Activated B cell treated with CpG ODN at 0.5 μM for 24 hours (primary cell): ENCODE results near the gene EPHA7. TPM values are rescaled to one million over a fixed set of nuclear protein-coding genes. Genes with fewer than 3 reads are reported as not detected.

Experiments
- ATAC-seq: fragments of 200-7000 bp; cut with Tn5 transposase; one replicate; pipeline ENCODE4 v1.10.0; 2021; ENCODE audit warnings: low read depth, mild to moderate bottlenecking, moderate library complexity
- CTCF ChIA-PET: fragments of 350-600 bp; sonication (Branson Sonifier 250); formaldehyde crosslinking; loops from one replicate; lab custom pipeline; 2021; ENCODE audit warnings: antibody characterized with exemption; lab: Charles Lee
- POLR2A ChIA-PET: fragments of 350-600 bp; sonication (Branson Sonifier 250); formaldehyde crosslinking; loops from one replicate; lab custom pipeline; 2021; ENCODE audit warnings: antibody characterized with exemption; lab: Charles Lee
- DNase-seq: peaks from one replicate; pipeline ENCODE4 v3.0.0; 2022
- H3K27ac Mint-ChIP-seq: one replicate; pipeline ENCODE4 v1.8.0; 2020; ENCODE audit warnings: mixed read lengths
- H3K27me3 Mint-ChIP-seq: one replicate; pipeline ENCODE4 v1.8.0; 2021; ENCODE audit warnings: mixed read lengths
- H3K36me3 Mint-ChIP-seq: one replicate; pipeline ENCODE4 v1.8.0; 2021; ENCODE audit warnings: low read depth, mixed read lengths
- H3K4me1 Mint-ChIP-seq: one replicate; pipeline ENCODE4 v1.8.0; 2021; ENCODE audit warnings: mixed read lengths
- H3K4me3 Mint-ChIP-seq: one replicate; pipeline ENCODE4 v1.8.0; 2020; ENCODE audit warnings: mild to moderate bottlenecking, mixed read lengths
- H3K9me3 Mint-ChIP-seq: one replicate; pipeline ENCODE4 v1.8.0; 2020; ENCODE audit warnings: mixed read lengths
- intact Hi-C: fragments of 100-400 bp; cut with micrococcal nuclease; formaldehyde crosslinking; loops from one replicate; pipeline ENCODE4 v1.15.1; 2024
- total RNA-seq: library from RNA; stranded (reverse); gene quantifications from 2 replicates; pipeline ENCODE4 v1.2.3, GENCODE V29; 2022
- TF ChIP-seq, protein P1 (sequence below): fragments of 200-600 bp; IDR thresholded peaks from one replicate; pipeline ENCODE4 v1.8.0; 2022; ENCODE audit warnings: antibody characterized with exemption, mild to moderate bottlenecking

Gene EPHA7
- total RNA-seq, 1 donor from 2014 or later: not detected

DNA sequence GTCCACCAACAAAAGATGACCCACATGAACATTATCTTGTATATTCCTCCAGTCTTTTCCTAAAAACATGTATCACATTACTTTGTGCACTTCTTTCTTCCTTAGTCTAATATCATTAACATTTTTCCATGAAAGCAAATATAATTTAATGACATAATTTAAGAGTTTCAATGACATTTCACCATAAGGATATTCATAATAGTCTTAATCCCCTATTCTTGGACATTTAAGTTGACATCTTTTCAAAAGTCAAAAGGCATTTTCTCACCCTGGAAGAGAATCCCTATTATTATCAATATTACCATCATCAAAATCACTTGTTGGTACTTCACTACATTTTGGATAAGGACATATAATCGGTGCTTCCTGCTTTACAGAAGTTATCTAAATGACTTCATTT lies 31.3 kb downstream of the EPHA7 start:
- no peak overlapping the region for H3K27ac Mint-ChIP-seq
- intact Hi-C loops: no loop called here
- TF ChIP-seq, protein P1, sequence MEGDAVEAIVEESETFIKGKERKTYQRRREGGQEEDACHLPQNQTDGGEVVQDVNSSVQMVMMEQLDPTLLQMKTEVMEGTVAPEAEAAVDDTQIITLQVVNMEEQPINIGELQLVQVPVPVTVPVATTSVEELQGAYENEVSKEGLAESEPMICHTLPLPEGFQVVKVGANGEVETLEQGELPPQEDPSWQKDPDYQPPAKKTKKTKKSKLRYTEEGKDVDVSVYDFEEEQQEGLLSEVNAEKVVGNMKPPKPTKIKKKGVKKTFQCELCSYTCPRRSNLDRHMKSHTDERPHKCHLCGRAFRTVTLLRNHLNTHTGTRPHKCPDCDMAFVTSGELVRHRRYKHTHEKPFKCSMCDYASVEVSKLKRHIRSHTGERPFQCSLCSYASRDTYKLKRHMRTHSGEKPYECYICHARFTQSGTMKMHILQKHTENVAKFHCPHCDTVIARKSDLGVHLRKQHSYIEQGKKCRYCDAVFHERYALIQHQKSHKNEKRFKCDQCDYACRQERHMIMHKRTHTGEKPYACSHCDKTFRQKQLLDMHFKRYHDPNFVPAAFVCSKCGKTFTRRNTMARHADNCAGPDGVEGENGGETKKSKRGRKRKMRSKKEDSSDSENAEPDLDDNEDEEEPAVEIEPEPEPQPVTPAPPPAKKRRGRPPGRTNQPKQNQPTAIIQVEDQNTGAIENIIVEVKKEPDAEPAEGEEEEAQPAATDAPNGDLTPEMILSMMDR: no peak
- no peaks in the 10 kb centered on the region for H3K27me3 Mint-ChIP-seq
- H3K36me3 Mint-ChIP-seq: no peaks in the 10 kb centered on the region
- POLR2A ChIA-PET: no interaction called here
- H3K4me1 Mint-ChIP-seq: no peaks in the 10 kb centered on the region
- no peak overlapping the region for H3K4me3 Mint-ChIP-seq
- peaks cover 1% of the 10 kb centered on the region for H3K9me3 Mint-ChIP-seq
- CTCF ChIA-PET: no interaction called here
- ATAC-seq (no peak), DNase-seq (no peak)

DNA sequence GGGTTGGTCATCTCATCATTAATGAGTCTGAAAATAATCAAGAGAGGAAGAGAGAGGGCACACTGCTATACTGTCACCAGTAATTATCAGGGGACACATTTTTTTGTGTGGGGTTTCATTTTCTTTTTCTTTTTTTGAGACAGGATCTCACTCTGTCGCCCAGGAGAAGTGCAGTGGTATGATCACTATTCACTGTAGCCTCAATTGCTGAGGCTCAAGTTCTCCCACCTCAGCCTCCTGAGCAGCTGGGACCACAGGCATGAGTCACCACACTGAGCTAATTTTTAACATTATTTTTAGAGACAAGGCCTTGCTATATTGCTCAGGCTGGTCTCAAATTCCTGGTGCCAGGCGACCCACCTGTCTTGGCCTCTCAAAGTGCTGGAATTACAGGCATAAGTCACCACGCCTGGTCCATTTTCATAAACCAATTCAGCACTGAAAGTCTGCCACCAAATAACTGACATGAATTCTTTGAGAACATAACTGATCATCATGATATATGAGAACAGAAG lies 43.3 kb downstream of the EPHA7 start:
- TF ChIP-seq, protein P1: no peak
- H3K4me1 Mint-ChIP-seq: no peaks in the 10 kb centered on the region
- H3K9me3 Mint-ChIP-seq: no peaks in the 10 kb centered on the region
- no peak overlapping the region for H3K27ac Mint-ChIP-seq
- ATAC-seq (no peak), DNase-seq (no peak)
- ChIA-PET POLR2A (no interaction called here), CTCF (interaction anchor here (0.6 kb wide), 1 partner anchor 286 kb away, joined by 3 read pairs; no protein-coding TSS in a partner anchor)
- H3K36me3 Mint-ChIP-seq: no peaks in the 10 kb centered on the region
- intact Hi-C loops: no loop called here
- H3K27me3 Mint-ChIP-seq: no peaks in the 10 kb centered on the region
- H3K4me3 Mint-ChIP-seq: no peak overlapping the region

DNA sequence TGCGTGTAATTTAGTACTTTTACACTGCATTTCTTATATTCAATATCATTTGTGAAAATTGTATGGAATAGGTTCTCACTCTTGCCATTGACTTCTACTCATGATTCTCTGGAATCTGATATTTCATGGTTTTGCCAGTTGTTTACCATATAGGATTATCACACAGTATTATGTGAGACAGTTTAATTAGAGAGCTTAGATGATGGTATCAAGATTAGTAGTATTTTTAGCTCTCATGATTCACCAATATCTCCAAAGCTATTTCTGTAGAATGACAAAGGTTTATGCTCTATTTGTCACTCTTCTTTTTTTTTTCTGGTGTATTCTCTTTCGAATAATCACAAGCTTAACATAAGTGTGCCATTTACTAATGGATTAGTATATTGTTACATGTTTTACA lies 45.9 kb downstream of the EPHA7 start:
- Mint-ChIP-seq H3K27me3 (no peaks in the 10 kb centered on the region), H3K36me3 (no peaks in the 10 kb centered on the region), H3K4me3 (no peak overlapping the region), H3K4me1 (no peaks in the 10 kb centered on the region), H3K9me3 (peaks cover 2% of the 10 kb centered on the region), H3K27ac (no peak overlapping the region)
- ATAC-seq: no peak
- DNase-seq: no peak
- ChIA-PET POLR2A (no interaction called here), CTCF (no interaction called here)
- intact Hi-C loops: no loop called here
- TF ChIP-seq, protein P1: no peak

DNA sequence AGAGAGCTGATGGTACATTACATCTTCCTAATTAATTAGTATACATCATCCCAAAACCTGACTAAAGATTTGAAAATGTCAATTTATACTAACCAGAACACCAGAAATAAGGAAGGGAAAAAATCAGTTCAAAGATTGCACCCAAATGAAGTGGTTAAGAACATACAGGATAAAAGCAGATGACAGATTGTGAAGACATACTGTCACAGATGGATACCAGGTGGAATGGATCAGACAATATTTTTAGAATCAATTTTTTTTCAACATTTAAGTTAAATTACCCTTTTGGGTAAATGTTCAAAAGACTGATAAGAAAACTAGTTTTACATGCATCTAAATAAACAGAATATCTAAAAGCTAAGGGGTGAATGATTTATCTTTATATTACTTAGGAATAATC lies 47.6 kb downstream of the EPHA7 start:
- ChIA-PET CTCF (no interaction called here), POLR2A (no interaction called here)
- no peak for ATAC-seq

DNA sequence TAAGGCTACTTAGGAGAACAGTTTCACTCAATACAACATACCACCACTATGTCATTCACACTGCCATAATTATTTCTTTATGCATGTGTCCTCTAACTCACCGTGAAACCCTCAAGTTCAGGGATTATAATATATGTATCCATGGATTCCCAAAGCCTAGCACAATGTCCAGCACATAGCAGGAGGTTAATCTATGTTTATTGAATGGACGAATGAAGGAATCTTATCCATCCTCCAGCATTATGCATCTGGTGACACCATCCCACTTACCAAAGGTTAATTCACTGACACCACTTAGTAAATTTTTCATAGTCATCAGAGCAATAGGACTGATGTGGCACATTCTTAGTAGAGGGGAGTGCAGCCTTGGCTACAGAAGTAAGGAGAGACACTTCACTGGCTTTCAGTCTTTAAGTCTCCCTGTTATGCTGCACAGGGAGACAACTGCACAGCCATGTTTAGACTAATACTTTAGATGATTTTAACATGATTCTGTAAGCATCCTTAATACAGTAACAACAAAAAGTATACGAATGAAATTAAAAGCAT lies 49.7 kb downstream of the EPHA7 start:
- Mint-ChIP-seq H3K36me3 (no peaks in the 10 kb centered on the region), H3K4me3 (no peak overlapping the region), H3K9me3 (peaks cover 2% of the 10 kb centered on the region), H3K27ac (no peak overlapping the region), H3K4me1 (no peaks in the 10 kb centered on the region), H3K27me3 (no peaks in the 10 kb centered on the region)
- intact Hi-C loops: no loop called here
- ChIA-PET CTCF (no interaction called here), POLR2A (no interaction called here)
- TF ChIP-seq, protein P1: no peak
- no peak for DNase-seq
- no peak for ATAC-seq

More for the DNA sequence above, 47.6 kb downstream of the EPHA7 start:
- TF ChIP-seq, protein P1: no peak
- DNase-seq: no peak
- H3K4me1 Mint-ChIP-seq: no peaks in the 10 kb centered on the region
- H3K27ac Mint-ChIP-seq: no peak overlapping the region
- intact Hi-C loops: no loop called here
- H3K9me3 Mint-ChIP-seq: peaks cover 2% of the 10 kb centered on the region
- H3K27me3 Mint-ChIP-seq: no peaks in the 10 kb centered on the region
- H3K36me3 Mint-ChIP-seq: no peaks in the 10 kb centered on the region
- no peak overlapping the region for H3K4me3 Mint-ChIP-seq
